GM12878 (cell line): Measurements from ENCODE around the gene SLC35D2. TPM values are rescaled to one million over a fixed set of nuclear protein-coding genes. Genes with fewer than 3 reads are reported as not detected.

Experiments
- ATAC-seq: fragments of 200-7000 bp; cut with Tn5 transposase; 3 replicates; pipeline ENCODE4 v1.9.1; 2020; ENCODE audit warnings: mild to moderate bottlenecking, moderate library complexity
- BruUV-seq: library from RNA; stranded (reverse); fragments of 400-500 nt; replicated peaks from 2 replicates; lab custom pipeline; 2021; lab: Mats Ljungman, UMichigan
- CTCF ChIA-PET: fragments of 300-600 bp; sonication (Branson Sonifier 250); formaldehyde crosslinking; extraction: SDS; loops from one replicate; lab custom pipeline; 2021; ENCODE audit warnings: inconsistent platforms; lab: Yijun Ruan, JAX
- POLR2A ChIA-PET: fragments of 350-600 bp; formaldehyde crosslinking; extraction: SDS; loops from one replicate; lab custom pipeline; 2021; ENCODE audit warnings: inconsistent platforms; lab: Charles Lee
- RAD21 ChIA-PET: fragments of 300-600 bp; sonication (Branson Sonifier 250); formaldehyde crosslinking; loops from one replicate; lab custom pipeline; 2023; ENCODE audit warnings: antibody characterized with exemption; ENCODE audit not compliant: unreplicated experiment; lab: Charles Lee
- SMC1A ChIA-PET: fragments of 300-600 bp; sonication (Branson Sonifier 250); formaldehyde crosslinking; loops from one replicate; lab custom pipeline; 2023; ENCODE audit not compliant: unreplicated experiment, uncharacterized antibody; lab: Charles Lee
- DNase-seq: peaks from one replicate; pipeline ENCODE4 v3.0.0-alpha.2; 2011; ENCODE audit warnings: low read depth, low spot score
- FAIRE-seq: peaks from 3 replicates; lab custom pipeline; 2011; peaks lifted over from hg19 to GRCh38; lab: Jason Lieb, UNC
- H2AFZ ChIP-seq: 2 replicates; pipeline ENCODE4 v1.6.0; 2011; ENCODE audit warnings: low read depth, low read length, control low read depth; ENCODE audit not compliant: control insufficient read depth
- H3K27ac ChIP-seq: 2 replicates; pipeline ENCODE4 v1.5.1; 2011; ENCODE audit warnings: control low read depth; ENCODE audit not compliant: control insufficient read depth, insufficient read depth
- H3K27me3 ChIP-seq, 2 experiments: replicated peaks in 1 of 2; 2 replicates each; pipeline versions ENCODE4 v1.6.0 to v1.6.1; 2011; ENCODE audit warnings: low read length in 1 of 2; ENCODE audit not compliant: control insufficient read depth in 2 of 2, insufficient read depth in 2 of 2
- H3K36me3 ChIP-seq, 2 experiments: 2 replicates each; pipeline ENCODE4 v1.5.1; 2011; ENCODE audit warnings: low read length in 1 of 2; ENCODE audit not compliant: control insufficient read depth in 2 of 2, insufficient read depth in 2 of 2
- H3K4me1 ChIP-seq: 2 replicates; pipeline ENCODE4 v1.6.1; 2011; ENCODE audit warnings: mild to moderate bottlenecking, low read length, moderate library complexity, mixed read lengths; ENCODE audit not compliant: control insufficient read depth, insufficient read depth
- H3K4me2 ChIP-seq: 2 replicates; pipeline ENCODE4 v1.6.0; 2011; ENCODE audit warnings: control low read depth; ENCODE audit not compliant: control insufficient read depth, insufficient read depth
- H3K4me3 ChIP-seq: fragments of 200-600 bp; sonication (generic); 2 replicates; pipeline ENCODE4 v1.5.1; 2016
- H3K79me2 ChIP-seq: 2 replicates; pipeline ENCODE4 v1.6.0; 2011; ENCODE audit warnings: low read length; ENCODE audit not compliant: control insufficient read depth, insufficient read depth
- H3K9ac ChIP-seq: 2 replicates; pipeline ENCODE4 v1.8.0; 2011; ENCODE audit warnings: low read length, control low read depth, mixed read lengths; ENCODE audit not compliant: control insufficient read depth, insufficient read depth
- H3K9me3 ChIP-seq: replicated peaks from 3 replicates; pipeline ENCODE4 v1.5.1; 2011; ENCODE audit warnings: mild to moderate bottlenecking, low read length; ENCODE audit not compliant: control insufficient read depth, insufficient read depth
- H4K20me1 ChIP-seq: 2 replicates; pipeline ENCODE4 v1.6.0; 2011; ENCODE audit not compliant: control insufficient read depth, insufficient read depth
- BCL11A ChIP-seq: IDR thresholded peaks from 2 replicates; pipeline ENCODE4 v1.6.1; 2011; ENCODE audit warnings: low read depth, low read length
- BHLHE40 ChIP-seq, 2 experiments: fragments of 450-650 bp in 1 of 2; IDR thresholded peaks; 2 replicates each; pipeline ENCODE4 v1.6.1; 2011 to 2017; ENCODE audit warnings: low read depth in 2 of 2, borderline replicate concordance in 1 of 2, improper control_type of control experiment in 1 of 2, low read length in 1 of 2, mild to moderate bottlenecking in 1 of 2
- CBFB ChIP-seq: IDR thresholded peaks from 2 replicates; pipeline ENCODE4 v1.6.1; 2016; ENCODE audit warnings: antibody characterized with exemption, low read depth
- CEBPB ChIP-seq, 2 experiments: fragments of 150-350 bp in 1 of 2; IDR thresholded peaks; 2 replicates each; pipeline ENCODE4 v1.6.1; 2012 to 2014; ENCODE audit warnings: low read depth in 2 of 2, low read length in 2 of 2, borderline replicate concordance in 1 of 2, inconsistent platforms in 1 of 2
- CREM ChIP-seq: IDR thresholded peaks from 2 replicates; pipeline ENCODE4 v1.6.1; 2014; ENCODE audit warnings: antibody characterized with exemption, low read depth
- ESRRA ChIP-seq: IDR thresholded peaks from 2 replicates; pipeline ENCODE4 v1.6.1; 2012; ENCODE audit warnings: mild to moderate bottlenecking, low read length, improper control_type of control experiment
- HCFC1 ChIP-seq: fragments of 150-350 bp; IDR thresholded peaks from 2 replicates; pipeline ENCODE4 v1.6.1; 2014; ENCODE audit warnings: low read length
- HDGF ChIP-seq: fragments of 450-650 bp; IDR thresholded peaks from 2 replicates; pipeline ENCODE4 v1.6.1; 2016; ENCODE audit warnings: antibody characterized with exemption
- KAT2A ChIP-seq: conservative IDR thresholded peaks from 2 replicates; pipeline ENCODE4 v1.6.1; 2011; ENCODE audit warnings: low read depth, low read length; ENCODE audit not compliant: control insufficient read depth
- KLF5 ChIP-seq: fragments of 450-650 bp; IDR thresholded peaks from 2 replicates; pipeline ENCODE4 v1.6.1; 2014; ENCODE audit warnings: mild to moderate bottlenecking; ENCODE audit not compliant: partially characterized antibody
- MYB ChIP-seq: fragments of 150-350 bp; IDR thresholded peaks from 2 replicates; pipeline ENCODE4 v1.6.1; 2014; ENCODE audit warnings: mild to moderate bottlenecking, low read depth, low read length, borderline replicate concordance
- NFYA ChIP-seq: IDR thresholded peaks from 2 replicates; pipeline ENCODE4 v1.6.1; 2011; ENCODE audit warnings: low read depth, mild to moderate bottlenecking, low read length, improper control_type of control experiment, borderline replicate concordance
- PAX8 ChIP-seq: fragments of 450-650 bp; IDR thresholded peaks from 2 replicates; pipeline ENCODE4 v1.6.1; 2017; ENCODE audit warnings: mild to moderate bottlenecking, moderate library complexity
- POLR2A ChIP-seq: IDR thresholded peaks from 2 replicates; pipeline ENCODE4 v1.6.1; 2011; ENCODE audit warnings: low read depth, mild to moderate bottlenecking, low read length
- RB1 ChIP-seq: fragments of 450-650 bp; formaldehyde crosslinking; IDR thresholded peaks from 2 replicates; pipeline ENCODE4 v1.6.1; 2017; ENCODE audit warnings: mild to moderate bottlenecking, borderline replicate concordance
- RELB ChIP-seq: fragments of 450-650 bp; IDR thresholded peaks from 2 replicates; pipeline ENCODE4 v1.6.1; 2017; ENCODE audit warnings: low read depth, mild to moderate bottlenecking, moderate library complexity
- ZNF24 ChIP-seq: fragments of 450-650 bp; IDR thresholded peaks from 2 replicates; pipeline ENCODE4 v1.6.1; 2017; ENCODE audit warnings: antibody characterized with exemption, mild to moderate bottlenecking
- WGBS: methylation state at CpG from one replicate; pipeline ENCODE4 v1.1.6; 2016; ENCODE audit warnings: low lambda C conversion rate; ENCODE audit not compliant: insufficient replicate concordance, insufficient coverage; ENCODE audit errors: missing lambda C conversion rate; 5-methylcytosine and 5-hydroxymethylcytosine counted together
- in situ Hi-C: fragments of 300-500 bp; cut with MboI; formaldehyde crosslinking; loops from 9 replicates; pipeline ENCODE4 v1.14.3; 2018; ENCODE audit warnings: mixed read lengths
- intact Hi-C: fragments of 100-400 bp; cut with micrococcal nuclease; formaldehyde crosslinking; loops from one replicate; pipeline ENCODE4 v1.14.2; 2022; ENCODE audit not compliant: unreplicated experiment
- polyA plus RNA-seq, 11 experiments: library from polyadenylated mRNA; depleted of rRNA in 4 of 11; unstranded in 6 of 11; stranded (reverse) in 5 of 11; fragments of >200 nt; fragmentation: Nextera tagmentation in 4 of 11; fragmentation: Illumina TruSeq in 1 of 11; extraction: Ambion mirVana in 4 of 11; extraction: Trizol in 1 of 11; gene quantifications; 1 replicate in 1 of 11; 2 replicates in 10 of 11; pipeline versions ENCODE4 v1.2.1 to v1.2.3, GENCODE V29; 2011 to 2016; ENCODE audit warnings: inconsistent platforms in 2 of 11, missing spikeins in 2 of 11, low read depth in 1 of 11
- total RNA-seq, 4 experiments: library from RNA; depleted of rRNA in 3 of 4; stranded (reverse); fragments of >200 nt in 3 of 4; fragmentation: Illumina TruSeq in 1 of 4; extraction: Trizol in 1 of 4; gene quantifications; 2 replicates each; pipeline versions ENCODE4 v1.2.1 to v1.2.3, GENCODE V29; 2013 to 2021
- TF ChIP-seq, protein P1 (sequence below): IDR thresholded peaks from 2 replicates; pipeline ENCODE4 v1.6.1; 2011; ENCODE audit warnings: mild to moderate bottlenecking, low read depth, low read length, moderate library complexity; ENCODE audit not compliant: insufficient replicate concordance

Gene SLC35D2
- total and polyA plus RNA-seq, 10 of the 15 experiments (the other 5 are each of a cell fraction or from before 2014, with no cell fraction given), result 0.64 to 6.3 (median 3.5) TPM

DNA sequence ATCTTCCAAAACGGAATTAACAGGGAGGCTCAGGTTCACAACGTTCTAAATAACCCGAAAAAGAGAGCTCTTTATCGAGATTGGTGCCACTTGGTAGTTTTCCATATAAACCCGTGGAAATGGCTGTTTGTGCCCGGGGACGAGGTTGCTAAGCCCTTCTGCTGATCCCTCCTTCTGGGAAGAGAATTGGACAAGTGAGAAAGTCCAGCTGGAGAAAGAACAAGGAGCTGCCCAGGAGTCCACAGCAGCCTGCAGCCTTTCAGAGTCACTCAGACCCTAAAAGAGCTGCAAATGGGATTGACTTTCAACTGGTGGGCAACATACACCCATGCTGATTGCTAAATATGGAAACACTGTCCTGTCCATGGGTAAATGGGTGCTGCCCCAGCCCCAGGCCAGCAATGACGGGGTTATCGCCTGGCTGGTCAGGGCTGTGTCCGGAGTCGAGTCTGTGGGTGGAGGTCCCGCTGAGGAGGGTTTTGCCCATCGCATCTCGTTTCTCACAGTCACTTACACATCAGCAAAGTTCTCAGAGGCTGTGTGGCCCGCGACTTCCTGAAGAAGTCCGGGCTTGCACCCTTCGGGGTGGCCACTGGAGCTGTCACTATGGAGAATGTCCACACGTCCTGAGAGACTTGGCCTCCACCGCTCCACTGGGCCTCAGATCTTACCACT is 40.8 kb downstream of the SLC35D2 start:
- Histone ChIP-seq H3K27ac (no peak overlapping the region), H3K4me1 (no peaks in the 10 kb centered on the region), H3K9ac (no peak overlapping the region), H2AFZ (no peak overlapping the region), H3K4me3 (no peak overlapping the region), H4K20me1 (no peaks in the 10 kb centered on the region), H3K36me3 (no peaks in the 10 kb centered on the region), H3K4me2 (no peak overlapping the region), H3K9me3 (no peaks in the 10 kb centered on the region), H3K27me3 (no peaks in the 10 kb centered on the region)
- intact Hi-C loops (no loop called here), in situ Hi-C loops (no loop called here)
- FAIRE-seq, result no peak
- RAD21 ChIA-PET, result interaction anchor here (0.9 kb wide), 1 partner anchor 93 kb away, joined by 3 read pairs; no protein-coding TSS in a partner anchor
- WGBS, result 63% methylated on average over 20 of the region's 20 CpGs
- POLR2A ChIA-PET, result no interaction called here
- no peak for ATAC-seq
- CTCF ChIA-PET, result interaction anchor here (2.2 kb wide), 1 partner anchor 15 kb away, joined by 8 read pairs; no protein-coding TSS in a partner anchor
- BruUV-seq, result no TSS peak
- DNase-seq, result no peak
- TF ChIP-seq PAX8, result no peak
- no peak for TF ChIP-seq POLR2A
- no peak for TF ChIP-seq ESRRA
- no peak for TF ChIP-seq BHLHE40 (IDR thresholded peaks at IDR 0.05; ENCODE audit: borderline replicate concordance in 1 of 2, low read depth in 2 of 2, low read length in 1 of 2)
- no peak for TF ChIP-seq HCFC1
- no peak for TF ChIP-seq NFYA
- TF ChIP-seq CREM, result no peak
- TF ChIP-seq KAT2A, result no peak
- no peak for TF ChIP-seq BCL11A
- no peak for TF ChIP-seq ZNF24
- TF ChIP-seq RB1, result no peak
- no peak for TF ChIP-seq MYB
- TF ChIP-seq, protein P1, sequence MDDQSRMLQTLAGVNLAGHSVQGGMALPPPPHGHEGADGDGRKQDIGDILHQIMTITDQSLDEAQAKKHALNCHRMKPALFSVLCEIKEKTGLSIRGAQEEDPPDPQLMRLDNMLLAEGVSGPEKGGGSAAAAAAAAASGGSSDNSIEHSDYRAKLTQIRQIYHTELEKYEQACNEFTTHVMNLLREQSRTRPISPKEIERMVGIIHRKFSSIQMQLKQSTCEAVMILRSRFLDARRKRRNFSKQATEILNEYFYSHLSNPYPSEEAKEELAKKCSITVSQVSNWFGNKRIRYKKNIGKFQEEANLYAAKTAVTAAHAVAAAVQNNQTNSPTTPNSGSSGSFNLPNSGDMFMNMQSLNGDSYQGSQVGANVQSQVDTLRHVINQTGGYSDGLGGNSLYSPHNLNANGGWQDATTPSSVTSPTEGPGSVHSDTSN, result no peak
- TF ChIP-seq KLF5, result no peak
- no peak for TF ChIP-seq HDGF
- TF ChIP-seq CBFB, result no peak
- no peak for TF ChIP-seq CEBPB (IDR thresholded peaks at IDR 0.05; ENCODE audit: borderline replicate concordance in 1 of 2, low read depth in 2 of 2, low read length in 2 of 2)
- no peak for TF ChIP-seq RELB
- TF ChIP-seq, all 136 proteins: peak for 0
- H3K79me2 ChIP-seq, result no peaks in the 10 kb centered on the region
- SMC1A ChIA-PET, result interaction anchor here (0.7 to 2.2 kb wide), 3 partner anchors 16 to 283 kb away, joined by 3 to 9 read pairs (median 4); no protein-coding TSS in a partner anchor
